ENCODE data around the gene IL17C. TPM values are rescaled to one million over a fixed set of nuclear protein-coding genes. Genes with fewer than 3 reads are reported as not detected.
A peak's percentile ranks its signal among the peaks of the same experiment; 100 is the strongest.

IL17C gene
- total and polyA plus RNA-seq, 2 of the 8 experiments (the other 6 are each of a cell fraction or from before 2014, with no cell fraction given): 1.1 to 1.9 TPM

- Histone ChIP-seq H3K4me2 (ENCODE audit: insufficient read depth in 1 of 2, low read depth in 2 of 2, low read length in 2 of 2) (no peak overlapping the region), H3K23ac (ENCODE audit: insufficient read length) (no peak overlapping the region), H3K79me2 (ENCODE audit: control insufficient read depth in 1 of 2, insufficient read depth in 2 of 2, low read length in 2 of 2) (no peaks in the 10 kb centered on the region), H2AFZ (ENCODE audit: low read length) (no peak overlapping the region), H3K79me1 (ENCODE audit: low read depth, low read length) (0 out of 2 replicates have a peak, but pooled peaks cover 3% of the 10 kb centered on the region), H3K27me3 (replicated peaks in 1 of 4; ENCODE audit: control insufficient read depth in 3 of 4, extremely low read depth in 1 of 4, insufficient read depth in 3 of 4, low read length in 3 of 4) (0 out of 7 replicates have a peak, but pooled peaks cover 0 to 4% (median 1%) of the 10 kb centered on the region in 4 experiments), H3K56ac (replicated peaks; ENCODE audit: insufficient read length, low read depth, low read length) (no peak overlapping the region), H4K5ac (ENCODE audit: insufficient read length, low read depth, low read length) (no peak overlapping the region), H3K18ac (ENCODE audit: extremely low read depth, low read length) (peak overlapping the region; percentile 71; the same call in 1 of the 2 replicates), H3K27ac (ENCODE audit: low read depth, low read length) (no peak overlapping the region), H4K20me1 (replicated peaks in 1 of 2; ENCODE audit: control insufficient read depth in 1 of 2, insufficient read depth in 2 of 2, low read length in 2 of 2) (peaks cover 0 to 3% of the 10 kb centered on the region in 2 experiments), H3K36me3 (ENCODE audit: control insufficient read depth in 2 of 4, insufficient read depth in 4 of 4, low read length in 3 of 4) (peaks cover 0 to 5% (median 0%) of the 10 kb centered on the region in 4 experiments; a peak in 1 of 8 replicates), H3K14ac (ENCODE audit: insufficient read length) (no peak overlapping the region), H4K8ac (ENCODE audit: extremely low read depth, insufficient read depth, low read length) (no peak overlapping the region), H2BK20ac (ENCODE audit: low read length) (no peak overlapping the region), H3K4ac (replicated peaks; ENCODE audit: insufficient read length, low read depth, low read length) (no peak overlapping the region), H2BK5ac (ENCODE audit: low read depth, low read length) (no peak overlapping the region), H4K91ac (replicated peaks; ENCODE audit: insufficient read length, low read length) (peak overlapping the region; percentile 15), H3K9me3 (ENCODE audit: insufficient read depth in 2 of 2, low read depth in 1 of 2, low read length in 1 of 2) (no peaks in the 10 kb centered on the region), H3K9ac (replicated peaks in 1 of 4; ENCODE audit: extremely low read depth in 1 of 4, low read depth in 3 of 4, low read length in 3 of 4) (no peak overlapping the region), H2BK12ac (ENCODE audit: low read depth, low read length) (no peak overlapping the region), H3K23me2 (ENCODE audit: low read depth, low read length) (peaks cover 2% of the 10 kb centered on the region; the same call in 1 of the 2 replicates), H3K4me1 (replicated peaks in 1 of 4; ENCODE audit: control insufficient read depth in 3 of 4, insufficient read depth in 4 of 4, low read length in 3 of 4) (peaks cover 5 to 31% (median 22%) of the 10 kb centered on the region in 4 experiments), H2BK120ac (replicated peaks; ENCODE audit: low read depth, low read length) (no peak overlapping the region), H2AK5ac (ENCODE audit: low read depth, low read length) (peak overlapping the region; percentile 99; the same call in 1 of the 2 replicates), H2BK15ac (ENCODE audit: low read length) (no peak overlapping the region), H3K4me3 (ENCODE audit: extremely low read depth in 1 of 4, insufficient read depth in 2 of 4, low read depth in 3 of 4, low read length in 4 of 4) (no peak overlapping the region)
- DNase-seq (ENCODE audit: low read depth in 1 of 2, low spot score in 2 of 2) (no peak), FAIRE-seq (no peak)
- CTCF ChIA-PET (ENCODE audit: partially characterized antibody): interaction anchor here (1.0 to 3.0 kb wide), 8 partner anchors 9 to 97 kb away, joined by 3 to 19 read pairs (median 4); no protein-coding TSS in a partner anchor
- POLR2A ChIA-PET (ENCODE audit: partially characterized antibody): interaction anchor here (1.0 to 3.5 kb wide), 5 partner anchors 8 to 82 kb away, joined by 3 to 35 read pairs (median 13); partner anchors contain the start of genes CYBA and MVD
- WGBS, 2 experiments (ENCODE audit: extremely low coverage in 1 of 2, insufficient coverage in 1 of 2, insufficient read length in 1 of 2, insufficient replicate concordance in 2 of 2, low coverage in 1 of 2, low lambda C conversion rate in 2 of 2, missing lambda C conversion rate in 1 of 2): 89% methylated on average over 17 of the region's 17 CpGs; no CpG with 5 or more reads in 1 of the 2 experiments
- TF ChIP-seq SUZ12 (IDR thresholded peaks at IDR 0.05; ENCODE audit: low read length) (no peak), CREB1 (IDR thresholded peaks at IDR 0.05) (no peak)
Measured at GRCh38 chr16:88640498-88641247, 2.3 kb downstream of the IL17C start.

Measured in H1 (cell line).